Measurements from ENCODE around the gene FOXD1. TPM values are rescaled to one million over a fixed set of nuclear protein-coding genes. Genes with fewer than 3 reads are reported as not detected.

FOXD1 gene
- polyA plus RNA-seq, 1 donor (not counting 4 experiments of a cell fraction or from before 2014, with no cell fraction given), result 7.0 TPM

DNA sequence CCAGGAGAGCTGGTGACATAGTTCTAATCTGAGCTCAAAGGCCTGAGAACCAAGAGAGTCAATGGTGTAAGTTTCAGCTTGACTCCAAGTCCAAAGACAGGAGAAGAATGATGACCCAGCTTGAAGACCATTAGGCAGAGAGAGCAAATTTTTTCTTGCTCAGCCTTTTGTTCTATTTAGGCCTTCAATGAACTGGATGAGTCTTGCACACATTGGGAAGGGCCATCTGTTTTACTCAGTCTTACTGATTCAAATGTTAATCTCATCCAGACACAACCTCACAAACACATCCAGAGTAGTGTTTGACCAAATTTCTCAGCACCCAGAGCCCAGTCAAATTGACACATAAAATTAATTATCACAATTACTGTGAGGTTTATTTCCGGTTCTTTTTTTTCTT lies 42.6 kb upstream of the FOXD1 start:
- no peak for DNase-seq (ENCODE audit: low read depth, low spot score)
- TF ChIP-seq EZH2 (IDR thresholded peaks at IDR 0.05; ENCODE audit: low read length) (no peak), CTCF (optimal IDR thresholded peaks at IDR 0.05 in 1 of 3, IDR thresholded peaks at IDR 0.05 in 1 of 3, conservative IDR thresholded peaks at IDR 0.05 in 1 of 3; ENCODE audit: extremely low read depth in 1 of 3, insufficient read depth in 2 of 3, low read length in 3 of 3) (no peak)
- Histone ChIP-seq H3K79me2 (ENCODE audit: control insufficient read depth, insufficient read depth, low read length) (no peaks in the 10 kb centered on the region), H3K4me2 (ENCODE audit: control insufficient read depth, extremely low read depth, insufficient read depth, low read depth, low read length) (no peak overlapping the region), H4K20me1 (ENCODE audit: control insufficient read depth, extremely low read depth, insufficient read depth, low read length) (no peaks in the 10 kb centered on the region), H2AFZ (ENCODE audit: control insufficient read depth, low read length) (no peak overlapping the region), H3K27me3 (ENCODE audit: control insufficient read depth, extremely low read depth, insufficient read depth, low read length) (no peaks in the 10 kb centered on the region), H3K4me1 (ENCODE audit: control insufficient read depth, extremely low read depth, insufficient read depth, low read length) (no peaks in the 10 kb centered on the region), H3K36me3 (ENCODE audit: control insufficient read depth in 2 of 2, extremely low read depth in 1 of 2, insufficient read depth in 2 of 2, low read length in 2 of 2) (no peaks in the 10 kb centered on the region), H3K9me1 (ENCODE audit: control insufficient read depth, extremely low read depth, insufficient read depth, low read length) (no peaks in the 10 kb centered on the region), H3K9me3 (ENCODE audit: control insufficient read depth, low read depth, low read length) (no peaks in the 10 kb centered on the region), H3K4me3 (ENCODE audit: control insufficient read depth in 2 of 3, extremely low read depth in 1 of 3, insufficient read depth in 2 of 3, low read depth in 1 of 3, low read length in 3 of 3) (no peak overlapping the region), H3K27ac (ENCODE audit: control insufficient read depth, insufficient read depth, low read length) (no peak overlapping the region), H3K9ac (ENCODE audit: control insufficient read depth, extremely low read depth, insufficient read depth, low read length) (no peak overlapping the region)
- peak; percentile 23 for FAIRE-seq
- dilution Hi-C loops (cut with MboI; ENCODE audit: extremely low pct_ligation_motif_present, low sequenced_read_pairs), result no loop called here

- Histone ChIP-seq H2AFZ (ENCODE audit: control insufficient read depth, low read length) (no peak overlapping the region), H3K4me2 (ENCODE audit: control insufficient read depth, extremely low read depth, insufficient read depth, low read depth, low read length) (no peak overlapping the region), H3K79me2 (ENCODE audit: control insufficient read depth, insufficient read depth, low read length) (no peaks in the 10 kb centered on the region), H3K4me3 (ENCODE audit: control insufficient read depth in 2 of 3, extremely low read depth in 1 of 3, insufficient read depth in 2 of 3, low read depth in 1 of 3, low read length in 3 of 3) (no peak overlapping the region), H3K27ac (ENCODE audit: control insufficient read depth, insufficient read depth, low read length) (no peak overlapping the region), H3K4me1 (ENCODE audit: control insufficient read depth, extremely low read depth, insufficient read depth, low read length) (no peaks in the 10 kb centered on the region), H3K36me3 (ENCODE audit: control insufficient read depth in 2 of 2, extremely low read depth in 1 of 2, insufficient read depth in 2 of 2, low read length in 2 of 2) (no peaks in the 10 kb centered on the region), H4K20me1 (ENCODE audit: control insufficient read depth, extremely low read depth, insufficient read depth, low read length) (no peaks in the 10 kb centered on the region), H3K9ac (ENCODE audit: control insufficient read depth, extremely low read depth, insufficient read depth, low read length) (no peak overlapping the region), H3K9me1 (ENCODE audit: control insufficient read depth, extremely low read depth, insufficient read depth, low read length) (no peaks in the 10 kb centered on the region), H3K27me3 (ENCODE audit: control insufficient read depth, extremely low read depth, insufficient read depth, low read length) (no peaks in the 10 kb centered on the region), H3K9me3 (ENCODE audit: control insufficient read depth, low read depth, low read length) (no peaks in the 10 kb centered on the region)
- no peak for DNase-seq (ENCODE audit: low read depth, low spot score)
- no peak for FAIRE-seq
- dilution Hi-C loops (cut with MboI; ENCODE audit: extremely low pct_ligation_motif_present, low sequenced_read_pairs), result no loop called here
- TF ChIP-seq EZH2 (IDR thresholded peaks at IDR 0.05; ENCODE audit: low read length), result no peak
- no peak for TF ChIP-seq CTCF (optimal IDR thresholded peaks at IDR 0.05 in 1 of 3, IDR thresholded peaks at IDR 0.05 in 1 of 3, conservative IDR thresholded peaks at IDR 0.05 in 1 of 3; ENCODE audit: extremely low read depth in 1 of 3, insufficient read depth in 2 of 3, low read length in 3 of 3)
These were observed 41.5 kb upstream of the FOXD1 start for GRCh38 chr5:73490088-73490487.

Data from keratinocyte (primary cell).